IMR-90 (cell line): ENCODE data around the gene SCAMP2. TPM values are rescaled to one million over a fixed set of nuclear protein-coding genes. Genes with fewer than 3 reads are reported as not detected.

Experiments
- ATAC-seq: fragments of 200-7000 bp; cut with Tn5 transposase; 2 replicates; pipeline ENCODE4 v1.9.1; 2020; ENCODE audit warnings: low read depth, mild to moderate bottlenecking, moderate library complexity
- BruUV-seq: library from RNA; stranded (reverse); fragments of 400-500 nt; replicated peaks from 2 replicates; lab custom pipeline; 2021; lab: Mats Ljungman, UMichigan
- CTCF ChIA-PET: fragments of 300-600 bp; formaldehyde crosslinking; extraction: SDS; loops from one replicate; lab custom pipeline; 2021; ENCODE audit warnings: antibody characterized with exemption; lab: Yijun Ruan, JAX
- POLR2A ChIA-PET: fragments of 300-600 bp; sonication (Branson Sonifier 250); formaldehyde crosslinking; loops from one replicate; lab custom pipeline; 2022; ENCODE audit warnings: antibody characterized with exemption; ENCODE audit not compliant: unreplicated experiment; lab: Charles Lee
- DNase-seq: peaks from one replicate; pipeline ENCODE4 v3.0.0; 2013
- H2AFZ ChIP-seq: replicated peaks from 2 replicates; pipeline ENCODE3; 2013; ENCODE audit warnings: low read length, mild to moderate bottlenecking; ENCODE audit not compliant: poor library complexity
- H2AK5ac ChIP-seq: 2 replicates; pipeline ENCODE4 v1.6.1; 2013; ENCODE audit warnings: low read depth, low read length, inconsistent platforms
- H2AK9ac ChIP-seq: replicated peaks from 2 replicates; pipeline ENCODE3; 2013; ENCODE audit warnings: mild to moderate bottlenecking, low read depth, low read length, moderate library complexity; ENCODE audit not compliant: poor library complexity
- H2BK120ac ChIP-seq: 2 replicates; pipeline ENCODE4 v1.6.1; 2013; ENCODE audit warnings: low read depth, low read length, inconsistent platforms
- H2BK15ac ChIP-seq: 3 replicates; pipeline ENCODE4 v1.6.1; 2013; ENCODE audit warnings: low read depth, low read length, inconsistent platforms
- H2BK20ac ChIP-seq: 2 replicates; pipeline ENCODE4 v1.6.1; 2013; ENCODE audit warnings: low read depth, mild to moderate bottlenecking, inconsistent platforms, low read length, moderate library complexity
- H2BK5ac ChIP-seq: 2 replicates; pipeline ENCODE4 v1.6.1; 2013; ENCODE audit warnings: mild to moderate bottlenecking, low read depth, low read length, inconsistent platforms; ENCODE audit not compliant: poor library complexity, severe bottlenecking
- H3K14ac ChIP-seq: replicated peaks from 2 replicates; pipeline ENCODE4 v1.6.1; 2013; ENCODE audit warnings: low read depth, low read length, inconsistent platforms
- H3K18ac ChIP-seq: 2 replicates; pipeline ENCODE4 v1.6.1; 2013; ENCODE audit warnings: low read depth, low read length, control low read depth
- H3K23ac ChIP-seq: 2 replicates; pipeline ENCODE4 v1.6.1; 2013; ENCODE audit warnings: low read depth, low read length, inconsistent platforms
- H3K27ac ChIP-seq: 2 replicates; pipeline ENCODE4 v1.5.1; 2013; ENCODE audit warnings: mild to moderate bottlenecking, control low read depth, low read length; ENCODE audit not compliant: insufficient read depth
- H3K27me3 ChIP-seq: 2 replicates; pipeline ENCODE4 v1.6.1; 2013; ENCODE audit warnings: low read length; ENCODE audit not compliant: control insufficient read depth, insufficient read depth
- H3K36me3 ChIP-seq: 2 replicates; pipeline ENCODE4 v1.6.1; 2013; ENCODE audit warnings: low read length, mixed read lengths; ENCODE audit not compliant: control insufficient read depth, insufficient read depth
- H3K4ac ChIP-seq: 2 replicates; pipeline ENCODE4 v1.6.1; 2013; ENCODE audit warnings: low read depth, low read length, inconsistent platforms
- H3K4me1 ChIP-seq: 2 replicates; pipeline ENCODE4 v1.6.1; 2013; ENCODE audit warnings: low read length, mixed read lengths; ENCODE audit not compliant: control insufficient read depth, insufficient read depth
- H3K4me2 ChIP-seq: 2 replicates; pipeline ENCODE4 v1.6.1; 2013; ENCODE audit warnings: low read depth, mild to moderate bottlenecking, control low read depth, low read length, moderate library complexity
- H3K4me3 ChIP-seq: 2 replicates; pipeline ENCODE4 v1.5.1; 2013; ENCODE audit warnings: low read depth, mild to moderate bottlenecking, control low read depth, low read length, moderate library complexity; ENCODE audit not compliant: insufficient read depth
- H3K56ac ChIP-seq: 2 replicates; pipeline ENCODE4 v1.6.1; 2013; ENCODE audit warnings: low read length, inconsistent platforms; ENCODE audit not compliant: insufficient read depth; ENCODE audit errors: extremely low read depth
- H3K79me1 ChIP-seq, 2 experiments: 2 replicates each; pipeline ENCODE4 v1.6.1; 2013; ENCODE audit warnings: low read length in 2 of 2, inconsistent platforms in 1 of 2, low read depth in 1 of 2
- H3K9ac ChIP-seq: 2 replicates; pipeline ENCODE4 v1.6.1; 2013; ENCODE audit warnings: low read depth, low read length, control low read depth
- H3K9me1 ChIP-seq: 2 replicates; pipeline ENCODE4 v1.6.1; 2013; ENCODE audit warnings: low read length, inconsistent platforms; ENCODE audit not compliant: insufficient read depth
- H3K9me3 ChIP-seq: 2 replicates; pipeline ENCODE4 v1.6.1; 2013; ENCODE audit warnings: low read length; ENCODE audit not compliant: control insufficient read depth, insufficient read depth
- H4K20me1 ChIP-seq: 2 replicates; pipeline ENCODE4 v1.6.1; 2013; ENCODE audit warnings: low read length, inconsistent platforms; ENCODE audit not compliant: insufficient read depth
- H4K5ac ChIP-seq: 2 replicates; pipeline ENCODE4 v1.6.1; 2013; ENCODE audit warnings: mild to moderate bottlenecking, low read depth, low read length, control low read depth
- H4K8ac ChIP-seq, 2 experiments: 2 replicates each; pipeline ENCODE4 v1.6.1; 2013; ENCODE audit warnings: low read depth in 2 of 2, low read length in 2 of 2, control low read depth in 1 of 2, inconsistent platforms in 1 of 2
- H4K91ac ChIP-seq: 2 replicates; pipeline ENCODE4 v1.6.1; 2013; ENCODE audit warnings: low read depth, low read length, inconsistent platforms; ENCODE audit not compliant: insufficient read depth
- BHLHE40 ChIP-seq: fragments of 150-350 bp; IDR thresholded peaks from 2 replicates; pipeline ENCODE4 v1.6.1; 2016; ENCODE audit warnings: mild to moderate bottlenecking, low read depth, low read length
- CEBPB ChIP-seq: IDR thresholded peaks from 2 replicates; pipeline ENCODE4 v1.6.1; 2012; ENCODE audit warnings: low read depth, low read length, improper control_type of control experiment
- CHD1 ChIP-seq: IDR thresholded peaks from 2 replicates; pipeline ENCODE4 v1.6.1; 2012; ENCODE audit warnings: low read depth, low read length, improper control_type of control experiment
- FOS ChIP-seq: fragments of 150-350 bp; IDR thresholded peaks from 2 replicates; pipeline ENCODE4 v1.6.1; 2016; ENCODE audit warnings: low read depth, low read length
- MAZ ChIP-seq: IDR thresholded peaks from 2 replicates; pipeline ENCODE4 v1.6.1; 2012; ENCODE audit warnings: low read depth, mild to moderate bottlenecking, low read length, improper control_type of control experiment, moderate library complexity, borderline replicate concordance
- MXI1 ChIP-seq: IDR thresholded peaks from 2 replicates; pipeline ENCODE4 v1.6.1; 2012; ENCODE audit warnings: low read depth, mild to moderate bottlenecking, low read length, moderate library complexity, borderline replicate concordance
- NFE2L2 ChIP-seq: fragments of 150-350 bp; IDR thresholded peaks from 2 replicates; pipeline ENCODE4 v1.6.1; 2016; ENCODE audit warnings: low read depth, mild to moderate bottlenecking, low read length
- POLR2A ChIP-seq: IDR thresholded peaks from 2 replicates; pipeline ENCODE4 v1.6.1; 2012; ENCODE audit warnings: mild to moderate bottlenecking, low read depth, low read length
- RAD21 ChIP-seq: IDR thresholded peaks from 2 replicates; pipeline ENCODE4 v1.6.1; 2012; ENCODE audit warnings: low read length, improper control_type of control experiment
- RCOR1 ChIP-seq: IDR thresholded peaks from 2 replicates; pipeline ENCODE4 v1.6.1; 2012; ENCODE audit warnings: mild to moderate bottlenecking, low read length, improper control_type of control experiment; ENCODE audit not compliant: insufficient replicate concordance
- RFX5 ChIP-seq: IDR thresholded peaks from 2 replicates; pipeline ENCODE4 v1.8.0; 2012; ENCODE audit warnings: low read depth, mild to moderate bottlenecking, low read length, moderate library complexity
- SMC3 ChIP-seq: fragments of 150-350 bp; IDR thresholded peaks from 2 replicates; pipeline ENCODE4 v1.6.1; 2016; ENCODE audit warnings: low read depth, mild to moderate bottlenecking, antibody characterized with exemption, low read length, moderate library complexity
- WGBS, 2 experiments: methylation state at CpG; one replicate each; pipeline versions ENCODE4 v1.1.5 to v1.1.7; 2013; ENCODE audit warnings: missing lambda C conversion rate in 2 of 2; ENCODE audit not compliant: insufficient read length in 1 of 2; ENCODE audit errors: extremely low coverage in 2 of 2; 5-methylcytosine and 5-hydroxymethylcytosine counted together
- dilution Hi-C: fragments of 300-500 bp; cut with HindIII; formaldehyde crosslinking; loops from one replicate; pipeline ENCODE4 v1.14.3; 2018; ENCODE audit warnings: low sequenced_read_pairs; ENCODE audit not compliant: unreplicated experiment
- in situ Hi-C: fragments of 300-500 bp; cut with MboI; formaldehyde crosslinking; loops from 3 replicates; pipeline ENCODE4 v1.14.3; 2019; ENCODE audit warnings: low sequenced_read_pairs, inconsistent platforms, mixed read lengths
- intact Hi-C: fragments of 100-400 bp; cut with micrococcal nuclease; formaldehyde crosslinking; loops from 2 replicates; pipeline ENCODE4 v1.10.0; 2022
- polyA plus RNA-seq, 3 experiments: library from polyadenylated mRNA; depleted of rRNA; stranded (reverse); fragments of >200 nt; gene quantifications; 2 replicates each; pipeline ENCODE4 v1.2.3, GENCODE V29; 2012; ENCODE audit warnings: low replicate concordance in 1 of 3
- total RNA-seq: library from RNA; depleted of rRNA; stranded (reverse); fragments of >200 nt; gene quantifications from 2 replicates; pipeline ENCODE4 v1.2.3, GENCODE V29; 2012
- TF ChIP-seq, protein P1 (sequence below): fragments of 150-350 bp; IDR thresholded peaks from 2 replicates; pipeline ENCODE4 v1.6.1; 2016; ENCODE audit warnings: low read depth, mild to moderate bottlenecking, low read length, moderate library complexity, borderline replicate concordance
- TF ChIP-seq, protein P2 (sequence below): conservative IDR thresholded peaks from 2 replicates; pipeline ENCODE4 v1.5.1; 2012; ENCODE audit warnings: mild to moderate bottlenecking, low read depth, low read length, improper control_type of control experiment

SCAMP2 gene
- total and polyA plus RNA-seq, 2 of the 4 experiments (the other 2 are of a cell fraction) = 25.8 to 111 TPM

DNA sequence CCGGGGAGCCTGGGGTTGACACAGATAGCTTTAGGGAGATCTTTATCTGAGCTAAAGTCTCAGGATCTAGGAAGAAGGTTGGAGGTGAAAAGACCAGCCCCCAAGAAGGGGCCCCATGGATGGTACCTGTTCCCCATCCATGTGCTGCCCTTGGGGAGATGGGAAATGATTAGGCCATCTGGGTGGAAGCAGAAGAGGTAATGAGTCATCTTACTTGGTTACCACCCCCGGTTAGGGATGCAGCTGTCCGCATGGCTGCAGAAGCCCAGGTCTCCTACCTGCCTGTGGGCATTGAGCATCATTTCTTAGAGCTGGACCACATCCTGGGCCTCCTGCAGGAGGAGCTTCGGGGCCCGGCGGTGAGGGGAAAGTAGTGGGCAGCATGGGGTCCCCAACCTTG is 49.8 kb downstream of the SCAMP2 start:
- TF ChIP-seq, protein P1, sequence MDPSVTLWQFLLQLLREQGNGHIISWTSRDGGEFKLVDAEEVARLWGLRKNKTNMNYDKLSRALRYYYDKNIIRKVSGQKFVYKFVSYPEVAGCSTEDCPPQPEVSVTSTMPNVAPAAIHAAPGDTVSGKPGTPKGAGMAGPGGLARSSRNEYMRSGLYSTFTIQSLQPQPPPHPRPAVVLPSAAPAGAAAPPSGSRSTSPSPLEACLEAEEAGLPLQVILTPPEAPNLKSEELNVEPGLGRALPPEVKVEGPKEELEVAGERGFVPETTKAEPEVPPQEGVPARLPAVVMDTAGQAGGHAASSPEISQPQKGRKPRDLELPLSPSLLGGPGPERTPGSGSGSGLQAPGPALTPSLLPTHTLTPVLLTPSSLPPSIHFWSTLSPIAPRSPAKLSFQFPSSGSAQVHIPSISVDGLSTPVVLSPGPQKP = no peak
- TF ChIP-seq NFE2L2 (no peak), FOS (no peak), RAD21 (no peak), SMC3 (no peak), RFX5 (no peak), CEBPB (no peak), CHD1 (no peak), MXI1 (no peak), RCOR1 (no peak), POLR2A (no peak), BHLHE40 (no peak), MAZ (no peak)
- TF ChIP-seq, protein P2, sequence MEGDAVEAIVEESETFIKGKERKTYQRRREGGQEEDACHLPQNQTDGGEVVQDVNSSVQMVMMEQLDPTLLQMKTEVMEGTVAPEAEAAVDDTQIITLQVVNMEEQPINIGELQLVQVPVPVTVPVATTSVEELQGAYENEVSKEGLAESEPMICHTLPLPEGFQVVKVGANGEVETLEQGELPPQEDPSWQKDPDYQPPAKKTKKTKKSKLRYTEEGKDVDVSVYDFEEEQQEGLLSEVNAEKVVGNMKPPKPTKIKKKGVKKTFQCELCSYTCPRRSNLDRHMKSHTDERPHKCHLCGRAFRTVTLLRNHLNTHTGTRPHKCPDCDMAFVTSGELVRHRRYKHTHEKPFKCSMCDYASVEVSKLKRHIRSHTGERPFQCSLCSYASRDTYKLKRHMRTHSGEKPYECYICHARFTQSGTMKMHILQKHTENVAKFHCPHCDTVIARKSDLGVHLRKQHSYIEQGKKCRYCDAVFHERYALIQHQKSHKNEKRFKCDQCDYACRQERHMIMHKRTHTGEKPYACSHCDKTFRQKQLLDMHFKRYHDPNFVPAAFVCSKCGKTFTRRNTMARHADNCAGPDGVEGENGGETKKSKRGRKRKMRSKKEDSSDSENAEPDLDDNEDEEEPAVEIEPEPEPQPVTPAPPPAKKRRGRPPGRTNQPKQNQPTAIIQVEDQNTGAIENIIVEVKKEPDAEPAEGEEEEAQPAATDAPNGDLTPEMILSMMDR = no peak
- Histone ChIP-seq H4K91ac (no peak overlapping the region), H3K36me3 (no peaks in the 10 kb centered on the region), H3K18ac (no peak overlapping the region), H3K27ac (no peak overlapping the region), H3K4ac (no peak overlapping the region), H4K20me1 (peaks cover 4% of the 10 kb centered on the region), H3K4me3 (no peak overlapping the region), H3K9ac (no peak overlapping the region), H2BK20ac (no peak overlapping the region), H2AFZ (no peak overlapping the region), H3K9me1 (0 out of 2 replicates have a peak, but pooled peaks cover 4% of the 10 kb centered on the region), H3K27me3 (peaks cover 67% of the 10 kb centered on the region), H2BK5ac (no peak overlapping the region), H3K56ac (no peak overlapping the region), H3K79me1 (no peaks in the 10 kb centered on the region), H4K5ac (no peak overlapping the region), H3K23ac (no peak overlapping the region), H4K8ac (no peak overlapping the region), H3K9me3 (no peaks in the 10 kb centered on the region), H3K4me2 (no peak overlapping the region), H3K4me1 (no peaks in the 10 kb centered on the region), H2BK120ac (no peak overlapping the region), H3K14ac (no peak overlapping the region), H2AK5ac (no peak overlapping the region), H2BK15ac (no peak overlapping the region), H2AK9ac (no peak overlapping the region)
- DNase-seq = no peak
- dilution Hi-C loops = no loop called here
- BruUV-seq = no TSS peak
- ChIA-PET POLR2A (no interaction called here), CTCF (interaction anchor here (0.6 kb wide), 1 partner anchor 52 kb away, joined by 3 read pairs; no protein-coding TSS in a partner anchor)
- intact Hi-C loops = no loop called here
- ATAC-seq = no peak
- WGBS, 2 experiments = no CpG with 5 or more reads among the region's 6 CpGs
- in situ Hi-C loops = no loop called here
